Measurements from ENCODE around the gene HYAL1. TPM values are rescaled to one million over a fixed set of nuclear protein-coding genes. Genes with fewer than 3 reads are reported as not detected.
"Not testable (repeated sequence)": the region's sequence is repeated elsewhere in the genome, so short reads cannot be mapped to it uniquely, and the experiment has no call there.

The HYAL1 gene
- total RNA-seq, 1 experiment from 2014 or later = 0.06 TPM

DNA sequence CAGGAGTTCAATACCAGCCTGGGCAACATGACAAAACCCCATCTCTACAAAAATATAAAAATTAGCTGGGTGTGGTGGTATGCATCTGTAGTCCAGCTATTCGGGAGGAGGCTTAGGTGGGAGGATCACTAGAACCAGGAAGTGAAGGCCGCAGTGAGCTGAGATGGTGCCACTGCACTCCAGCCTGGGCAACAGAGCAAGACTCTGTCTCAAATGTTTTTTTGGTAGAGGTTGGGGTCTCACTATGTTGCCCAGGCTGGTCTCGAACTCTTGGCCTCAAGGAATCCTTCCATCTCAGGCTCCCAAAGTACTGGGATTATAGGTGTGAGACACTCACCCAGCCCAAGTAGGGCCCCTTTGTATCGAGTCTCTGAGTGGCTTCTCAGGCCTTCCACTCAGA is 9.3 kb downstream of the HYAL1 start:
- DNase-seq (ENCODE audit: low read depth) = no peak

DNA sequence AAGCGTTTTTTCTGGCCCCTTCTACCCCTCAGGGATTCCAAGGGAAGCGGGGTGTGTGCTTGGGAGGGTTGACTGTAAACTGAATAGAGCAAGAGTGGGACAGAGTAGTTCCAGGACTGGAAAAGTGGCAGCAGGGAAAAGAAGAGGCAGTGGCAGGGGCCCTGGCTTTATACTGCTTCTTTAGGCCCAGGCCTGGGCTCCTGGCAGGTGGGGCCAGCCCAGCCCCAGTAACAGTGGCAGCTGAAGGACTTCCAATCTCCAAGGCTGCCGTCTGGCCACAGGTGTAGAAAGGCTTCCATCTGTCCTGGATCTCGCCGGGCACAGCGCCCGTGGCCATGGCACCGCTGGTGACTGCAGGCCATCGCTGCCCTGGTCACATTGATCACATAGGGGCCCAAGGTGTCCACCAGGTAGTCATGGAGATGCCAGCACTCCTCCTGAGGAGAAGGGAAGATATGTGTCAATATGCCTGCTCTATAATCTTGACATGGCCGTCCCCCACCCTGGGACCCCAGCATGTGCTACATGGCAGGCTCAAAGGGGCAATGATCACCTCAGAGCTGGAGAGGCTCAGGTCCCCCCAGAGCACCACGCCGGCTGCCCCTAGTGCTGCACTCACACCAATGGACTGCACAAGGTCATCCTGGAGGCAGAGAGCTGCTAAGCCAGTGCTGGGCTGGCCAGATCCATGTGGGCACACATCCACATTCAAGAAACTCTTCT is 10.1 kb downstream of the HYAL1 start:
- DNase-seq (ENCODE audit: low read depth) = no peak

DNA sequence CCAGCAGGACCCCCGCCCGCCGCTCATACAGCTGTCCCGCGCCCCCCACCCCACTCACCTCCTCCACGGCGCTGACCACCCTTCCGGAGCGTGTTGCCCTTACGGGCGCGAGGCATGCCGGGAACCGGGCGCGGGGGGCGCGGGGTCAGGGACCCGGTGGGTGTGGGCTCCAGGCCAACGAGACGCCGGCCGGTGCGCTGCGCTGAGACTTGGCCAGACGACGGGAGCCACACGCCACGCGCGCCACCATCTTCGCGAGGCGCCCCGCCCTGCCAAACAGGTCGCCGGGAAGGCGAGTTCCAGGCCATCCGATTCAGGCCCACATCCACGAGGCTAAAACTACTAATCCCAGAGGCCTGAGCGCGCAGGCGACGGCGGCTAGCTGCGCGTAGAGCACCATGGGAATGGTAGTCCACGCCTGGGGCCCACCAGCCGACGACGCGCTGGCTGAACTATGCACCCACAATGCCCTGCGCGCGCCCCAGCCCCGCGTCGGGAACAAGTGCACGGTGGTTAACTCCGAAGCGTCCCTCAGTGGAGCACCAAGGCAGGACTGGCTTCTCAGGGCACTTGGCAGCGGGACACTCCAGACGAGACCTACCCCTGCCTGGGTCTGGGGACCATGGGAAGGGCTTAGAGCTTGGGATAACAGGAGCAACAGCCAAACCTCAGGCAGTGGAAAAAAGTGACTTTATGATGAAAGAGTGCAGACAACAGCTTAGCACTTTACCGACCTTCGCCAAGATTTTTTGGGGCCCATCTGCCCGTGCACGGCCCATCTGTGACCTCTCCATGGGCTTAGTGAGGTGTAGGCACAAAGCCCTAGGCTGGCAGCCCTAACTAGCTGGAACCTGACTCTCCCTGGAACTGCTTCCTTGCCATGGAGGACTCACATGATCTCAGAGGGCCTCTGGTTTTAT is 11.0 kb downstream of the HYAL1 start, which contains the start of gene IFRD2:
Gene IFRD2 (minus strand): TSS at position 271 of the 920 bp plus-strand sequence. CDS start 155 bp downstream, at position 116.
- DNase-seq (ENCODE audit: low read depth) = peak; percentile 97

DNA sequence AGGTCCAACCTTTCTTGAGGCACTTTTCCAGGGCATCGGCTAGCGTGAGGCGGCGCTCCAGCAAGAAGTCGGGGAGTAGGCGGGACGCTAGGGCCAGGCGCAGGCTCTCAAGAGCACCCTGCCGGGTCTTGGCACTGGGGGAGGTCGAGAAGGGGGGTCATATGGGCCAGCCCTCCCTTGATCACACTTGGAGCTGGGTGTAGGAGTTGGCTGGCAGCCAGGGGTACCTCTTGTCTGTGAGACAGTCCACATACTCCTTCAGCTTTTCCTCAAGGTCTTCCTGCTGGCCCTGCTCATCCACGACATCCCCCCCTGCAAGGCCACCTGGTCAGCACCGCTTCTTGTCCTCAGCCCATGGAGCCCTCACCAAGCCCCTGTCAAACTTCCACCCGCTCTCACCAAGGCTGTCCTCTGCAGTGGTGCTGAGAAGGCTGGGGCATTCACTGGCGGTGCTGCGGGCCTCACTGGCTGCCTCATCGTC is 13.2 kb downstream of the HYAL1 start:
- DNase-seq (ENCODE audit: low read depth) = no peak

DNA sequence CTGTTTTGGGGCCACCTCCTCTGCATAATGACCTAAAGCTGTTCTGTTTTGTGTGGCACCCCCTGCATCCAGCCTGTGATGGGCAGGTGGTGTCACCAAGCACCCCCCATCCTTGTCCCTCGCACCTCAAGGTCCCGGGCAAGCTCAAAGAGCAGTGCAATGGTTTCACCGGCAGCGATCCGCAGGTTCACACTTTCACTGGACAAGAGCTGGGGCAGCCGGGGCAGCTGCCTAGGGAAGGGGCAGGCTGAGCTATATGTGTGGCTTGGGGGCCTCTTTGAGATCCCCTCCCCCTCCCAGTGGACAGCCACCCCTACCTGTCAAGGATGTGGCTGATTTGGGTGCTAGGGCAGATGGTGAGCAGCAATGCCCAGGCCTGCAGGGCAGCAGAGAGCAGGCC is 14.2 kb downstream of the HYAL1 start:
- DNase-seq (ENCODE audit: low read depth) = no peak

DNA sequence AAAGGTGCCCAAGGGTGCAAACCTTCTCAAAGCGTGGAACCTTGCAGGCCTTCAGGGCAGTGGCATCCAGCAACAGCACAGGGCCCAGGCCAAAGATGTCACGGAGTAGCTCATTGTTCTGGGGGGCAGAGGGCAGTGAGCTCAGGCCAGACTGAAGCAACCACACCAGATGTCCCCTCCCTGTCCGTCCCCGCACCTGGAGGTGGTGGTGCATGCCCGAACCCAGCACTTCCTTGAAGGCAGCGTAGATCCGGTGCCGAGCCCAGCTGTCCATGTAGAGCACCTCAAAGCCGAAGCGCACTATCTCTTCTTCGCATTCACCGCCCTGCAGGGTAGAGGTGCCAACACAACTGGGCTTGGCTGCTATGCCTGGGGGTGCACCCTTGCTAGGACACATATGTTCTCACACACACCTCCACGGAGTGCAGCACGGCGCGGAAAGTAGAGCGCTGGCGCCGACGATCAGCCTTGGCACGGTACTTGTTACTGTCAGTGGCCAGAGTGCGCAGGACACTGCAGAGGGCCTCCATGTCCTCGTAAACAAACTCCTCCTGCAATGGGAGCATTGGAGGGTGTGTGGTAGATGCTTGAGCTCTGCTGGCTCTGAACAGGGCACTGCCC is 14.9 kb downstream of the HYAL1 start:
- DNase-seq (ENCODE audit: low read depth) = no peak

DNA sequence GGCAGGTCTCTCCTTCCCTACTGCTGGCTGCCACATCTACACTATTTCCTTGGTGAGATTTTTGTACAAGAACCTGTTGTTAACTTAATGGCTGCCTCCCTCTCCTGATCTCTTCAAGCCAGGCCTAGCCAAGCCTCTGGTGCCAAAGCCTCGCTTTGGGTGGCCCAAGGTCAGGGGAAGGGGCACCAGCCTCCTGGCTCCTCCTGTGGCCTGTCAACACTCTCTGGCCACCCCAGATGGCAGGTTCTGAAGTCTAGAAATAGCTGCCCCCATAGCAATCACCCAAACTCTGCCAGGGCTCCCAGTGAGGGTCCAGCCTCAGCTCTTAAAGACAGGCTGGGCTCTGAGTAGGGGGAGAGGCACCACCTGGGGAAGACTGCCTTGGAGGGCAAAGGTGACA is 16.1 kb downstream of the HYAL1 start:
- no peak for DNase-seq (ENCODE audit: low read depth)

DNA sequence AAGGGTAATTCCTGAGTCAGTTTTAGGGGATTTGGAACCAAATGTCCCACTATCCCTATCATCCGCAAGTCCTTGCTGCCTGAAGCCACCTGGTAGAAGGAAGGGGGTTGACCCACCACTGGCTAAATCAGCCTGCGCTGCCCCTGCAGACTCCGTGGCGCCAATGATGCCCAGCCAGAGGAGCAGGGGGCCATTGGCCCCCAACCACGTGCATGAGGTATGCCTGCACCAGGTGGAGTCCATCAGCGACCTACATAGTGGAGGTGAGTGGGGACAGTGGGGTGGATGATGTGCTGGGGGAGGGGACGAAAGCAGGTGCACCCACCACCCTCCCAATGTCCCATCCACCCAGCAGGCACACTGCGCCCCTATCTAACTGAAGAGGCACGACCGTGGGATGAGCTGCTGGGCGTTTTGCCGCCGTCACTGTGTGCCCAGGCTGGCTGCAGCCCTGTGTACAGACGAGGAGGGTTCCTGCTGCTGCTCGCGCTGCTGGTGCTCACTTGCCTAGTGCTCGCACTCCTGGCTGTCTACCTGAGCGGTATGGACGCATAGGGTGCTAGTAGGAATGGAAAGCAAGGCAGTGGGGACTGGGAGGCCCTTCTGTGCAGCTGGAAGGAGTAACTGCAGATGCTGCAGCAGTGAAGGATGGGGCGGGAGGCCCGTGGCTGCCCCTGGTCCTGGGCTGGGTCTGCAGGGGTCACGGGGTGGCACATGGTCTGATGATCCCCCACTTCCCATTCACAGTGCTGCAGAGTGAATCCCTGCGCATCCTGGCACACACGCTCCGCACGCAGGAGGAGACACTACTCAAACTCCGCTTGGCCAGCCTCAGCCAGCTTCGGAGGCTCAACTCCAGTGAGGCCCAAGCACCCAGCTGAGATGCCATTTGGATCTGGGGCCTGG is 16.8 kb downstream of the HYAL1 start:
- DNase-seq (ENCODE audit: low read depth) = no peak

DNA sequence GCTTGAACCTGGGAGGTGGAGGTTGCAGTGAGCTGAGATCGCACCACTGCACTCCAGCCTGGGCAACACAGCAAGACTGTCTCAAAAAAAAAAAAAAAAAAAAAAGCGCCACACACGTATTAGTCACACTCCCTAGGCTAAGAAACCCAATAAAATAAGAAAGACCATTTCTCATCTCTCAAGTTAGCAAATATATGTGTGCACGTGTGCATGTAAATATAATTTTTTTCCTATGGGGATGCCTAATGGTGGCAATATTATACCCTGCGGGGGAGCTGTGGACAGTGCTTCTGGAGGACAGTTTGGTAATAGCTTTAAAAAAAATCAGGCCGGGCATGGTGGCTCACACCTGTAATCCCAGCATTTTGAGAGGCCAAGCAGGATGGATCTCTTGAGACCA is 19.3 kb downstream of the HYAL1 start:
- DNase-seq (ENCODE audit: low read depth) = not testable (repeated sequence)

DNA sequence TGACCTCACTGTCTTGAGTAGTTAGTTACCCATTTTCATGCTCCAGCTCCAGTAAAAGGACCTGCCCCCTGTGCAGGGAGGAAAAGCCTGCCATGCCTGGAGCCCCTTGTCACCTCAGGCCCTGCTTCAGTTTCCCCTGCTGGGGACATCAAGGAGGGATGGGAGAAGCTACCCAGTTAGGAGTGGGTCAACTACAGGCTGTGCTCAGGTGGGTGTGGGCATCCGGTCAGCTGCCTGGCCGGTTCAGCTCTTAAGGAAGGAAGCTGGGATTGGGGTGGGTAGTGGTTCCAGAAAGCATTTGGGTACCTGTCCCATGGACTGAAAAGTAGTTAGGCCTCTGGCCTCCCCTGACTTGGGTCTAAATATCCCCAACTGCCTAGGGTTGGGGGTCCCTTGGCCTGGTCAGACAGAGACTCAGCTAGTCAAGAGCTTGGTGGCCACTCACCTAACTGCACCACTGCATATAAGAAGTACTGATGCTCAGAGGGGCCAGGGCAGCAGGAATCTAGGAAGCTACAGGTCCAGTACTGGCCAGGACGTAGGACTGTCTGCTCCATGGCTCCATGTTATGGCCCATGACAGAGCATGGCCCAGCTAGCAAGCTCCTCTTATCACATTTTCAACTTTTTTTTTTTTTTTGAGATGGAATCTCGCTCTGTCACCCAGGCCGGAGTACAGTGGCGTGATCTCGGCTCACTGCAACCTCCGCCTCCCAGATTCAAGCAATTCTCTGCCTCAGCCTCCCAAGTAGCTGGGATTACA is 23.9 kb downstream of the HYAL1 start:
- DNase-seq (ENCODE audit: low read depth) = no peak

DNA sequence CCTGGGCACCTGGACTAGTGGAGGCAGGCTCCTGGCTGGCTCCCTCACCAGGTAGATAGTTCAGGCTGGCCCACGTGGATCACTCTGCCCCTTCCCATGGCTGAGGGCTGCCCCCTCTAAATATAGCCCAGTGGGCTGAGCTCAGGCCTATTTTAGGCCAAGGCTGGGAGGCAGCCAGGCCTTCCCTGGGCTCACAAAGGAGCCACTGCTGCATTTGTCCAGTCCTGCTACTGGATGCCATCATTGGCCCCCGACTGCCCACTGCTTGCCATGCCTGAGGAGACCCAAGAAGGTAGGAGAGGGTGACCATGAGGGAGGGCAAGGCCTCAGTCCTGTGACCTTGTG is 24.5 kb downstream of the HYAL1 start, which contains the start of gene LSMEM2:
Gene LSMEM2 (plus strand): TSS at position 208 of the 345 bp plus-strand sequence. CDS start 27 bp downstream, at position 235.
- no peak for DNase-seq (ENCODE audit: low read depth)

DNA sequence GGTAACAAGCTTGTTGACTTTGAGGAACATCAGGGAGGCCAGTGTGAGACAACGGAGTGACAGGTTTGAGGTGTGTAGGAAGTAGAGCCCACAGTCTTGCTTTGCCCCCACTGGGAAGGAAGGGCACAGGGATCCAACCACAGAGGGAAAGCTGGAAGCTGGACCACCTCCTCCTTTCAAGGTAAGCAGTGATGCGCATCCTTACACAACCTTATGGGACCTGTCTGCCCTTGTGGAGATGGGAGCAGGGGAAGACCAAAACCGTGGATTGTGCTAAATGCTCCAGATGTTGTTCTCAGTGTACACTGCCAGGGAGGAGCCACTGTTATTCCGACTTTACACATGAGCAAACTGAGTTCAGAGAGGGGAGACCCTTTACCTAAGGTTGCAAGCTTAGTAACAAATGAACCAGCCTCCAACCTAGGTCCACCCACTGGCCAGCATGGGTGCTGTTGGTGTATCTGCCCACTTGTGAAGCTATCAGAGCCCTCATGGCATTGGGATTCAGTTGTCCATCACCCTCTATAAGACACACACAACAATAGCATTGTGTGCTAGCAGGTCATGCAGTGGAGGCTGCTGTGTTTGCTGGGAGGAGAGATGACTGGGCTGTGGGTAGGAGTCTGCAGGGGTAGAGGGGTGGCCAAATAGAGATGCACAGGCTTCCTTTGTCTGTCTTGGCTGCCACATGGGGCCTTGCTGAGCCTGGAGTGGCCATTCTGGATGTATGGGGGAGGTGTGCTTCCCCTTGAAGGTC is 25.1 kb downstream of the HYAL1 start:
- no peak for DNase-seq (ENCODE audit: low read depth)

DNA sequence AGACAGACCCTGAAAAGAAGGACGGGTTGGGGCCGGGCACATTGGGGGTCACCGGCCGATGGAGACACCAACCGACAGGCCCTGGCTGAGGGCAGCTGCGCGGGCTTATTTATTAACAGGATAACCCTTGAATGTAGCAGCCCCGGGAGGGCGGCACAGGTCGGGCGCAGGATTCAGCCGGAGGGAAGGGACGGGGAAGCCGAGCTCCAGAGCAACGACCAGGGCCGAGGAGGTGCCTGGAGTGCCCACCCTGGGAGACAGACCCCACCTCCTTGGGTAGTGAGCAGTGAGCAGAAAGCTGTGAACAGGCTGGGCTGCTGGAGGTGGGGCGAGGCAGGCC is 26.6 kb downstream of the HYAL1 start:
- no peak for DNase-seq (ENCODE audit: low read depth)

DNA sequence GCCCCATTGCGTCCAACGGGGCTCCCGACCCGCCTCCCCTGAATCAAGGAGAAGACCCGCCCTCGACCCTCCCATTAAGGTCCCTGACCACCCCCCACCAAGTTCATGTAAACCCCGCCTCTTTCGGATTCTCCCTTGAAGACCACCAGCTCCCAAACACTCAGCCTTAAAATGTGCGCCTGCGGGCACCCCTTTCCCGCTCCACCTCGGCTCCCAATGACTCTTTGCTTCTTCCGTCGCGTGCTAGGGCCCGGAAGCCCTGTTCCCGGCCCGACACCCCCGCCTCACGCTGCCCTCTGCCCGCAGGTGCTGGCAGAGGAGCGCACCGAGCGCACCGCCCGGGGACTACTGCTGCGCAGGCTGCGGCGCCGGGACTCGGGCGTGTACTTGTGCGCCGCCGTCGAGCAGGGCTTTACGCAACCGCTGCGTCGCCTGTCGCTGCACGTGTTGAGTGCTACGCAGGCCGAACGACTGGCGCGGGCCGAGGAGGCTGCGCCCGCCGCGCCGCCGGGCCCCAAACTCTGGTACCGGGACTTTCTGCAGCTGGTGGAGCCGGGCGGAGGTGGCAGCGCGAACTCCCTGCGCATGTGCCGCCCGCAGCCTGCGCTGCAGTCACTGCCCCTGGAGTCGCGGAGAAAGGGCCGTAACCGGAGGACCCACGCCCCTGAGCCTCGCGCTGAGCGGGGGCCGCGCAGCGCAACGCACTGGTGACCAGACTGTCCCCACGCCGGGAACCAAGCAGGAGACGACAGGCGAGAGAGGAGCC is 27.2 kb downstream of the HYAL1 start:
- DNase-seq (ENCODE audit: low read depth) = no peak

DNA sequence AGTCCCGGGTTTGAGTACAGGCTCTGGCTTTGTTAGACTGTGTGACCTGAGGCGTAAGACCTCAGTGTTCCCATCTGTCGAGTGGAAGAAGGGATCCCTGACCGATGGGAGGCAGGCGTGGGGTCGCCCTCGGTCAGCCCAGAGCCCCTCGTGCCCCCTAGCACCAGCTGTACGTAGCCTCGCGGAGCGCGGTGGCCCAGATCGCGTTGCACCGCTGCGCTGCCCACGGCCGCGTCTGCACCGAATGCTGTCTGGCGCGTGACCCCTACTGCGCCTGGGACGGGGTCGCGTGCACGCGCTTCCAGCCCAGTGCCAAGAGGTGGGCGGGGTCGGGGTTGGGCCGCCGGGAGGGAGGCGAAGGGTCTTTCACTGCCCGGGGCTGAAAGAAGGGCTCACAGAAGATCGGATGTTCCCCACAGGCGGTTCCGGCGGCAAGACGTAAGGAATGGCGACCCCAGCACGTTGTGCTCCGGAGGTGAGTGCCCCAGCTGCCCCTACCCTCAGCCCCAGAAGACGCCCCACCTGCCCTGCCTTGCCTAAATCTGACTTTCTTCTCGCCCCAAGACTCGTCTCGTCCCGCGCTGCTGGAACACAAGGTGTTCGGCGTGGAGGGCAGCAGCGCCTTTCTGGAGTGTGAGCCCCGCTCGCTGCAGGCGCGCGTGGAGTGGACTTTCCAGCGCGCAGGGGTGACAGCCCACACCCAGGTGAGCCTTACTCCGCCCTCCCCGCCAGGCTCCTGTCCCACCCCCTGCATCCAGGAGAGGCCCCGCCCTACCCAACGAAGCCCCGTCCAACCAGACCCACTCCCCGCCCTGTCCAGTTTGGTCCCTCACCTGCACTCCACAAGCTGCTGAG is 28.0 kb downstream of the HYAL1 start:
- no peak for DNase-seq (ENCODE audit: low read depth)

DNA sequence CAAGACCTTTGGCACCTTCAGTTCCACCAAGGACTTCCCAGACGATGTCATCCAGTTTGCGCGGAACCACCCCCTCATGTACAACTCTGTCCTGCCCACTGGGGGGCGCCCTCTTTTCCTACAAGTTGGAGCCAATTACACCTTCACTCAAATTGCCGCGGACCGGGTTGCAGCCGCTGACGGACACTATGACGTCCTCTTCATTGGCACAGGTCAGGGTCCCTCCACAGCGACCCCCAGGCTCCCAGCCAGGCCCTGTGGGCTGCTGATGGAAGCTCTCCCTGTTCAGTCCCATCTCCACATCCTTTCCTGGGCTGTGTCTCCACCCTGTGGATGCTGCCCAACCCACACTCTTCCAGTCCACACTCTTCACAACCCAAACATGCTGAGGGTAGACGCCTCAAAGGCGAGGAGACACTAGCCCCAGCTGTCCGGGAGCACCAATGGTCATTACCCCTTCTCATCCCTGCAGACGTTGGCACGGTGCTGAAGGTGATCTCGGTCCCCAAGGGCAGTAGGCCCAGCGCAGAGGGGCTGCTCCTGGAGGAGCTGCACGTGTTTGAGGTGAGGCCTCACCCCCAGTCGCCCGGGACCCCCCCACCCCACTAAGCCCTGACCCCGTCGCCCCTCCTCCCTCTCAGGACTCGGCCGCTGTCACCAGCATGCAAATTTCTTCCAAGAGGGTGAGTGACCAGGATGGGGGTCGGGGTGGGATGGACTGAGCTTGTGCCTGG is 28.8 kb downstream of the HYAL1 start:
- peak; percentile 57 for DNase-seq (ENCODE audit: low read depth)

DNA sequence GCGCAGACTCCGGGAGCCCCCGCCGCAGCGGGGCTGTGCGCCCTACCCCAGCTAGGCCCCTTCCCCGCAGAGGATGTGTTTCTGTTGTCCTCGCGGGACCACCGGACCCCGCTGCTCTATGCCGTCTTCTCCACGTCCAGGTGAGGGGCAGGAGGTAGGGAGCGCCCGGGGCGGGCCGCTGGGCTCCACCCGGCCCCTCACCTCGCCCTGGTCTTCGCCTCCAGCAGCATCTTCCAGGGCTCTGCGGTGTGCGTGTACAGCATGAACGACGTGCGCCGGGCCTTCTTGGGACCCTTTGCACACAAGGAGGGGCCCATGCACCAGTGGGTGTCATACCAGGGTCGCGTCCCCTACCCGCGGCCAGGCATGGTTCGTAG is 29.7 kb downstream of the HYAL1 start:
- no peak for DNase-seq (ENCODE audit: low read depth)

Data from Daoy (cell line).